ENCODE measurements around the gene GAP43.

- no peak for TF ChIP-seq CTCF (conservative IDR thresholded peaks at IDR 0.05; ENCODE audit: low read depth, low read length)
- no peak for TF ChIP-seq EZH2 (IDR thresholded peaks at IDR 0.05; ENCODE audit: borderline replicate concordance, low read depth, low read length, poor library complexity, severe bottlenecking)
Observed at GRCh38 chr3:115712871-115713270, 89.6 kb downstream of the GAP43 start.

All from A673 (cell line).